Smooth muscle cell (in vitro differentiated cells): ENCODE measurements around the gene DEGS2. TPM values are rescaled to one million over a fixed set of nuclear protein-coding genes. Genes with fewer than 3 reads are reported as not detected.

Experiments
- DNase-seq: peaks from one replicate; lab custom pipeline; 2025; ENCODE audit not compliant: unreplicated experiment; lab: John Stamatoyannopoulos, UW
- H2AFZ ChIP-seq: fragments of 200-600 bp; sonication (generic); 2 replicates; pipeline ENCODE4 v1.6.0; 2016; ENCODE audit warnings: antibody characterized with exemption, low read depth, mild to moderate bottlenecking
- H3F3A ChIP-seq: fragments of 200-600 bp; sonication (generic); 2 replicates; pipeline ENCODE4 v1.6.0; 2017; ENCODE audit warnings: antibody characterized with exemption, low read depth
- H3K27ac ChIP-seq: fragments of 200-600 bp; sonication (generic); 2 replicates; pipeline ENCODE4 v1.5.1; 2016; ENCODE audit warnings: low read depth, mild to moderate bottlenecking
- H3K27me3 ChIP-seq: fragments of 200-600 bp; sonication (generic); 2 replicates; pipeline ENCODE4 v1.6.1; 2016; ENCODE audit warnings: low read depth, mild to moderate bottlenecking
- H3K36me3 ChIP-seq: fragments of 200-600 bp; sonication (generic); 2 replicates; pipeline ENCODE4 v1.5.1; 2016; ENCODE audit warnings: low read depth
- H3K4me1 ChIP-seq: fragments of 200-600 bp; sonication (generic); 2 replicates; pipeline ENCODE4 v1.5.1; 2016; ENCODE audit warnings: low read depth
- H3K4me2 ChIP-seq: fragments of 200-600 bp; sonication (generic); 2 replicates; pipeline ENCODE4 v1.6.0; 2016; ENCODE audit warnings: mild to moderate bottlenecking
- H3K4me3 ChIP-seq: fragments of 200-600 bp; sonication (generic); 2 replicates; pipeline ENCODE4 v1.5.1; 2016; ENCODE audit warnings: mild to moderate bottlenecking
- H3K79me2 ChIP-seq: fragments of 200-600 bp; sonication (generic); 2 replicates; pipeline ENCODE4 v1.6.0; 2016; ENCODE audit warnings: low read depth, mild to moderate bottlenecking
- H3K9ac ChIP-seq: fragments of 200-600 bp; sonication (generic); 2 replicates; pipeline ENCODE4 v1.6.0; 2016; ENCODE audit warnings: low read depth
- H3K9me3 ChIP-seq: fragments of 200-600 bp; sonication (generic); replicated peaks from 2 replicates; pipeline ENCODE4 v1.5.1; 2016; ENCODE audit warnings: low read depth
- H4K20me1 ChIP-seq: fragments of 200-600 bp; sonication (generic); 2 replicates; pipeline ENCODE4 v1.6.0; 2016; ENCODE audit warnings: low read depth
- WGBS: methylation state at CpG from one replicate; pipeline ENCODE4 v1.1.7; 2016; ENCODE audit warnings: low lambda C conversion rate; 5-methylcytosine and 5-hydroxymethylcytosine counted together
- polyA plus RNA-seq: library from polyadenylated mRNA; unstranded; fragments of >200 nt; fragmentation: Nextera tagmentation; extraction: Ambion mirVana; gene quantifications from 2 replicates; pipeline ENCODE4 v1.2.1, GENCODE V29; 2016
- total RNA-seq: library from RNA; depleted of rRNA; stranded (reverse); fragments of >200 nt; gene quantifications from 2 replicates; pipeline ENCODE4 v1.2.3, GENCODE V29; 2014
- TF ChIP-seq, protein P1 (sequence below): fragments of 200-600 bp; sonication (generic); IDR thresholded peaks from 2 replicates; pipeline ENCODE4 v1.5.1; 2017; ENCODE audit warnings: borderline replicate concordance, mild to moderate bottlenecking, antibody characterized with exemption; ENCODE audit not compliant: insufficient read depth, poor library complexity, severe bottlenecking

DEGS2 gene
- total and polyA plus RNA-seq, 2 experiments from 2014 or later, result 0.45 to 0.83 TPM

DNA sequence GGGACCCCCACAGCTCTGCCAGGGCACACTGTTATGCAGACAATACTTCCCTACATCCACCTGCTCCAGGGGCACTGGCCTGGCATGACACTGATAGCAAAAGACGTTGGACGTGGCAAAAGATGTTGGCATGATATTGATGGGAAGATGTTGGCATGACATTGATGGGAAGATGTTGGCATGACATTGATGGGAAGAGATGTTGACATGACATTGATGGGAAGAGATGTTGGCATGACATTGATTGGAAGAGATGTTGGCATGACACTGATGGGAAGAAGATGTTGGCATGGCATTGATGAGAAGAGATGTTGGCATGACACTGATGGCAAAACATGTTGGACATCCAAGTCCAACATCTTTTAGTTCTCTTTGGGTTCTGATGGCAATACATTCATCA lies 11.4 kb upstream of the DEGS2 start:
- Histone ChIP-seq H3K4me1 (no peaks in the 10 kb centered on the region), H3K27me3 (peaks cover 9% of the 10 kb centered on the region), H3K79me2 (no peaks in the 10 kb centered on the region), H3K9ac (no peak overlapping the region), H3K9me3 (no peaks in the 10 kb centered on the region), H3K36me3 (no peaks in the 10 kb centered on the region), H3K4me3 (no peak overlapping the region), H2AFZ (no peak overlapping the region), H3K4me2 (no peak overlapping the region), H4K20me1 (no peaks in the 10 kb centered on the region), H3K27ac (no peak overlapping the region), H3F3A (no peaks in the 10 kb centered on the region)
- DNase-seq, result no peak
- 92% methylated on average over 2 of the region's 2 CpGs for WGBS
- TF ChIP-seq, protein P1, sequence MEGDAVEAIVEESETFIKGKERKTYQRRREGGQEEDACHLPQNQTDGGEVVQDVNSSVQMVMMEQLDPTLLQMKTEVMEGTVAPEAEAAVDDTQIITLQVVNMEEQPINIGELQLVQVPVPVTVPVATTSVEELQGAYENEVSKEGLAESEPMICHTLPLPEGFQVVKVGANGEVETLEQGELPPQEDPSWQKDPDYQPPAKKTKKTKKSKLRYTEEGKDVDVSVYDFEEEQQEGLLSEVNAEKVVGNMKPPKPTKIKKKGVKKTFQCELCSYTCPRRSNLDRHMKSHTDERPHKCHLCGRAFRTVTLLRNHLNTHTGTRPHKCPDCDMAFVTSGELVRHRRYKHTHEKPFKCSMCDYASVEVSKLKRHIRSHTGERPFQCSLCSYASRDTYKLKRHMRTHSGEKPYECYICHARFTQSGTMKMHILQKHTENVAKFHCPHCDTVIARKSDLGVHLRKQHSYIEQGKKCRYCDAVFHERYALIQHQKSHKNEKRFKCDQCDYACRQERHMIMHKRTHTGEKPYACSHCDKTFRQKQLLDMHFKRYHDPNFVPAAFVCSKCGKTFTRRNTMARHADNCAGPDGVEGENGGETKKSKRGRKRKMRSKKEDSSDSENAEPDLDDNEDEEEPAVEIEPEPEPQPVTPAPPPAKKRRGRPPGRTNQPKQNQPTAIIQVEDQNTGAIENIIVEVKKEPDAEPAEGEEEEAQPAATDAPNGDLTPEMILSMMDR, result no peak

DNA sequence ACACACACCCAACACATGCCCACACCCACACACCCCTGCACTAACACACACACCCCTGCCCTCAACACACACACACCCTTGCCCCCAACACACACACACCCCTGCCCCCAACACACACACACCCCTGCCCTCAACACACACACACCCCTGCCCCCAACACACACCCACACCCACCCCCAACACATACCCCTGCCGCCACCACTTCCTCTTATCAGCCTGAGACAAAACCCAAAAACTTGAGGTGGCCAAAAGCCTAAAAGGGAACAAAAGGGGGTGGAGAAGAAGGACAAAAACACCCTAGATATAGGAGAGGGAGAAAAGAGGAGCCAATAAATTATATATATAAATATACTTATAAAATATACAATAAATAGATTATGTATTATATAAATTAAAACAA lies 9.1 kb upstream of the DEGS2 start:
- H3K4me3 ChIP-seq, result no peak overlapping the region
- no peaks in the 10 kb centered on the region for H3K4me1 ChIP-seq
- H3K9me3 ChIP-seq, result no peaks in the 10 kb centered on the region
- H3K9ac ChIP-seq, result no peak overlapping the region
- no peaks in the 10 kb centered on the region for H4K20me1 ChIP-seq
- 92% methylated on average over 1 of the region's 1 CpG for WGBS
- no peak overlapping the region for H3K27ac ChIP-seq
- peaks cover 16% of the 10 kb centered on the region for H3K27me3 ChIP-seq
- no peaks in the 10 kb centered on the region for H3F3A ChIP-seq
- no peak overlapping the region for H2AFZ ChIP-seq
- no peak for DNase-seq
- no peak overlapping the region for H3K4me2 ChIP-seq
- no peaks in the 10 kb centered on the region for H3K79me2 ChIP-seq
- no peaks in the 10 kb centered on the region for H3K36me3 ChIP-seq
- TF ChIP-seq, protein P1, result no peak

DNA sequence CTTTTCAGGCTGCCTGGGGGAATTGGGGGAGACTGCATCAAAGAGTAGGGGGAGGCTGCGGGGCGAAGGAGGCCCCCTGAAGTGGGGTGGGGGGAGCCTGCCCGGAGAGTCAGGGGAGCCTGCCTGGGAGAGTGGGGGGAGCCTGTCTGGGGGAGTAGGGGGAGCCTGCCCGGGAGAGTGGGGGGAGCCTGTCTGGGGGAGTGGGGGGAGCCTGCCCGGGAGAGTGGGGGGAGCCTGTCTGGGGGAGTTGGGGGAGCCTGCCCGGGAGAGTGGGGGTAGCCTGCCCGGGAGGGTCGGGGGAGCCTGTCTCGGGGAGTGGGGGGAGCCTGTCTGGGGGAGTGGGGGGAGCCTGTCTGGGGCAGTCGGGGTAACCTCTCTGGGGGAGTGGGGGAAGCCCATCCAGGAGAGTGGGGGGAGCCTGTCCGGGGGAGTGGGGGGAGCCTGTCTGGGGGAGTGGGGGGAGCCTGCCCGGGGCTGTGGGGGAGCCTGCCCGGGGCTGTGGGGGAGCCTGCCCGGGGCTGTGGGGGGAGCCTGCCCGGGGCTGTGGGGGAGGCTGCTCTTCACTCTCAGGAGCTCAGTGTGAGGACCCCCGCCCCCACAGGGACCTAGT lies 6.5 kb upstream of the DEGS2 start:
- H3K9ac ChIP-seq, result no peak overlapping the region
- no peak overlapping the region for H2AFZ ChIP-seq
- H3K9me3 ChIP-seq, result no peaks in the 10 kb centered on the region
- TF ChIP-seq, protein P1, result no peak
- H3K4me1 ChIP-seq, result no peaks in the 10 kb centered on the region
- peaks cover 26% of the 10 kb centered on the region for H3K27me3 ChIP-seq
- no peak overlapping the region for H3K4me2 ChIP-seq
- DNase-seq, result no peak
- H3K79me2 ChIP-seq, result no peaks in the 10 kb centered on the region
- 86% methylated on average over 4 of the region's 16 CpGs for WGBS
- H3K27ac ChIP-seq, result no peak overlapping the region
- H3K36me3 ChIP-seq, result no peaks in the 10 kb centered on the region
- no peak overlapping the region for H3K4me3 ChIP-seq
- no peaks in the 10 kb centered on the region for H4K20me1 ChIP-seq
- no peaks in the 10 kb centered on the region for H3F3A ChIP-seq

- H2AFZ ChIP-seq, result no peak overlapping the region
Observed at GRCh38 chr14:100165376-100165775, 5.9 kb upstream of the DEGS2 start.

More at GRCh38 chr14:100165376-100165775, 5.9 kb upstream of the DEGS2 start:
- DNase-seq, result no peak
- no peaks in the 10 kb centered on the region for H3K79me2 ChIP-seq
- H3K9ac ChIP-seq, result no peak overlapping the region
- peaks cover 32% of the 10 kb centered on the region for H3K27me3 ChIP-seq
- no peaks in the 10 kb centered on the region for H4K20me1 ChIP-seq
- WGBS, result 70% methylated on average over 27 of the region's 27 CpGs
- TF ChIP-seq, protein P1, result no peak
- no peaks in the 10 kb centered on the region for H3K9me3 ChIP-seq
- H3F3A ChIP-seq, result no peaks in the 10 kb centered on the region
- no peaks in the 10 kb centered on the region for H3K4me1 ChIP-seq
- H3K27ac ChIP-seq, result no peak overlapping the region
- H3K4me3 ChIP-seq, result no peak overlapping the region
- H3K36me3 ChIP-seq, result no peaks in the 10 kb centered on the region
- no peak overlapping the region for H3K4me2 ChIP-seq
